ENCODE measurements around the gene SPINT3. TPM values are rescaled to one million over a fixed set of nuclear protein-coding genes. Genes with fewer than 3 reads are reported as not detected.

Gene SPINT3
- total RNA-seq, 5 donors from 2014 or later (not counting 1 experiment from before 2014, with no cell fraction given), result not detected

- DNase-seq, result no peak
- no peak within 1 kb of the TSS for H3K27ac ChIP-seq (ENCODE audit: low read length)
- WGBS (ENCODE audit: insufficient coverage), result 75% methylated on average over 3 of the region's 6 CpGs
- CTCF ChIA-PET, result no interaction called here
- Mint-ChIP-seq H3K27ac (no peak within 1 kb of the TSS), H3K27me3 (peaks cover 29 to 41% of the 10 kb centered on the region in 2 donors), H3K4me1 (no peaks in the 10 kb centered on the region), H3K9me3 (peaks cover 0 to 5% (median 0%) of the 10 kb centered on the region in 3 donors), H3K4me3 (no peak within 1 kb of the TSS), H3K36me3 (no peaks in the 10 kb centered on the region)
- no peak within 1 kb of the TSS for H3K4me3 ChIP-seq (ENCODE audit: control insufficient read depth in 1 of 2, extremely low read depth in 1 of 2, low read length in 1 of 2)
- POLR2A ChIA-PET, result no interaction called here
- no peaks in the 10 kb centered on the region for H3K9me3 ChIP-seq
- no peaks in the 10 kb centered on the region for H3K4me1 ChIP-seq (ENCODE audit: control insufficient read depth in 1 of 2, extremely low read depth in 1 of 2, insufficient read depth in 2 of 2, low read length in 2 of 2)
- ATAC-seq (replicated peaks in 1 of 4), result no peak
- peaks cover 0 to 2% of the 10 kb centered on the region in 2 experiments for H3K27me3 ChIP-seq (replicated peaks in 1 of 2; ENCODE audit: control insufficient read depth in 2 of 2, extremely low read depth in 1 of 2, insufficient read depth in 2 of 2, low read length in 1 of 2)
- no peaks in the 10 kb centered on the region for H3K36me3 ChIP-seq (ENCODE audit: control insufficient read depth in 2 of 2, extremely low read depth in 1 of 2, insufficient read depth in 1 of 2, low read length in 1 of 2)
Observed at GRCh38 chr20:45547206-45547770, 31.9 kb upstream of the SPINT3 start, which contains the start of gene EPPIN. EPPIN (minus strand) TSS chr20:45547401; CDS start chr20:45547357, 44 bp downstream.

GRCh38 chr20:45545754-45546453, 30.5 kb upstream of the SPINT3 start:
- DNase-seq (peak in 1 of 35 experiments; percentile 8), ATAC-seq (replicated peaks in 1 of 4) (no peak)
- H3K9me3 ChIP-seq, result no peaks in the 10 kb centered on the region
- H3K27ac ChIP-seq (ENCODE audit: low read length), result no peak overlapping the region
- Mint-ChIP-seq H3K9me3 (peaks cover 0 to 5% (median 0%) of the 10 kb centered on the region in 3 donors), H3K36me3 (no peaks in the 10 kb centered on the region), H3K4me1 (no peaks in the 10 kb centered on the region), H3K4me3 (no peak overlapping the region), H3K27ac (no peak overlapping the region), H3K27me3 (peaks cover 34 to 50% of the 10 kb centered on the region in 2 donors)
- CTCF ChIA-PET, result no interaction called here
- H3K36me3 ChIP-seq (ENCODE audit: control insufficient read depth in 2 of 2, extremely low read depth in 1 of 2, insufficient read depth in 1 of 2, low read length in 1 of 2), result no peaks in the 10 kb centered on the region
- 8% methylated on average over 2 of the region's 5 CpGs for WGBS (ENCODE audit: insufficient coverage)
- no peaks in the 10 kb centered on the region for H3K4me1 ChIP-seq (ENCODE audit: control insufficient read depth in 1 of 2, extremely low read depth in 1 of 2, insufficient read depth in 2 of 2, low read length in 2 of 2)
- POLR2A ChIA-PET, result no interaction called here
- no peaks in the 10 kb centered on the region for H3K27me3 ChIP-seq (replicated peaks in 1 of 2; ENCODE audit: control insufficient read depth in 2 of 2, extremely low read depth in 1 of 2, insufficient read depth in 2 of 2, low read length in 1 of 2)
- no peak overlapping the region for H3K4me3 ChIP-seq (ENCODE audit: control insufficient read depth in 1 of 2, extremely low read depth in 1 of 2, low read length in 1 of 2)

GRCh38 chr20:45545351-45545750, 29.9 kb upstream of the SPINT3 start:
- ATAC-seq (replicated peaks in 1 of 4), result no peak
- H3K9me3 ChIP-seq, result no peaks in the 10 kb centered on the region
- H3K4me3 ChIP-seq (ENCODE audit: control insufficient read depth in 1 of 2, extremely low read depth in 1 of 2, low read length in 1 of 2), result no peak overlapping the region
- CTCF ChIA-PET, result no interaction called here
- POLR2A ChIA-PET, result no interaction called here
- WGBS (ENCODE audit: insufficient coverage), result 80% methylated on average over 1 of the region's 3 CpGs
- Mint-ChIP-seq H3K4me1 (no peaks in the 10 kb centered on the region), H3K4me3 (no peak overlapping the region), H3K9me3 (peaks cover 0 to 3% (median 0%) of the 10 kb centered on the region in 3 donors), H3K27ac (no peak overlapping the region), H3K27me3 (peaks cover 39 to 54% of the 10 kb centered on the region in 2 donors), H3K36me3 (no peaks in the 10 kb centered on the region)
- H3K27me3 ChIP-seq (replicated peaks in 1 of 2; ENCODE audit: control insufficient read depth in 2 of 2, extremely low read depth in 1 of 2, insufficient read depth in 2 of 2, low read length in 1 of 2), result no peaks in the 10 kb centered on the region
- no peaks in the 10 kb centered on the region for H3K4me1 ChIP-seq (ENCODE audit: control insufficient read depth in 1 of 2, extremely low read depth in 1 of 2, insufficient read depth in 2 of 2, low read length in 2 of 2)
- no peak overlapping the region for H3K27ac ChIP-seq (ENCODE audit: low read length)
- no peak for DNase-seq
- H3K36me3 ChIP-seq (ENCODE audit: control insufficient read depth in 2 of 2, extremely low read depth in 1 of 2, insufficient read depth in 1 of 2, low read length in 1 of 2), result no peaks in the 10 kb centered on the region

GRCh38 chr20:45539382-45539781, 24.0 kb upstream of the SPINT3 start, which contains the start of gene WFDC6:
WFDC6 (minus strand) TSS chr20:45539482; CDS start chr20:45539407, 75 bp downstream.
- Histone ChIP-seq H3K4me1 (ENCODE audit: control insufficient read depth in 1 of 2, extremely low read depth in 1 of 2, insufficient read depth in 2 of 2, low read length in 2 of 2) (no peaks in the 10 kb centered on the region), H3K9me3 (no peaks in the 10 kb centered on the region), H3K36me3 (ENCODE audit: control insufficient read depth in 2 of 2, extremely low read depth in 1 of 2, insufficient read depth in 1 of 2, low read length in 1 of 2) (no peaks in the 10 kb centered on the region), H3K27ac (ENCODE audit: low read length) (no peak within 1 kb of the TSS), H3K27me3 (replicated peaks in 1 of 2; ENCODE audit: control insufficient read depth in 2 of 2, extremely low read depth in 1 of 2, insufficient read depth in 2 of 2, low read length in 1 of 2) (peaks cover 0 to 16% of the 10 kb centered on the region in 2 experiments), H3K4me3 (ENCODE audit: control insufficient read depth in 1 of 2, extremely low read depth in 1 of 2, low read length in 1 of 2) (no peak within 1 kb of the TSS)
- H3K9me3 Mint-ChIP-seq, result no peaks in the 10 kb centered on the region
- POLR2A ChIA-PET, result no interaction called here
- ATAC-seq (replicated peaks in 1 of 4) (no peak), DNase-seq (no peak)
- no peak within 1 kb of the TSS for H3K4me3 Mint-ChIP-seq
- peak within 1 kb of the TSS in 1 of 2 donors; percentile 23 for H3K27ac Mint-ChIP-seq
- H3K27me3 Mint-ChIP-seq, result peaks cover 46 to 49% of the 10 kb centered on the region in 2 donors
- no peaks in the 10 kb centered on the region for H3K4me1 Mint-ChIP-seq
- WGBS (ENCODE audit: insufficient coverage), result 85% methylated on average over 2 of the region's 2 CpGs
- CTCF ChIA-PET, result no interaction called here
- no peaks in the 10 kb centered on the region for H3K36me3 Mint-ChIP-seq

GRCh38 chr20:45538209-45538799, 22.9 kb upstream of the SPINT3 start:
- peaks cover 0 to 16% of the 10 kb centered on the region in 2 experiments for H3K27me3 ChIP-seq (replicated peaks in 1 of 2; ENCODE audit: control insufficient read depth in 2 of 2, extremely low read depth in 1 of 2, insufficient read depth in 2 of 2, low read length in 1 of 2)
- H3K27ac Mint-ChIP-seq, result no peak overlapping the region
- ATAC-seq (replicated peaks in 1 of 4), result no peak
- no peak overlapping the region for H3K27ac ChIP-seq (ENCODE audit: low read length)
- no peak for DNase-seq
- no peak overlapping the region for H3K4me3 Mint-ChIP-seq
- ChIA-PET POLR2A (no interaction called here), CTCF (no interaction called here)
- H3K9me3 Mint-ChIP-seq, result no peaks in the 10 kb centered on the region
- H3K36me3 Mint-ChIP-seq, result no peaks in the 10 kb centered on the region
- H3K36me3 ChIP-seq (ENCODE audit: control insufficient read depth in 2 of 2, extremely low read depth in 1 of 2, insufficient read depth in 1 of 2, low read length in 1 of 2), result no peaks in the 10 kb centered on the region
- no peak overlapping the region for H3K4me3 ChIP-seq (ENCODE audit: control insufficient read depth in 1 of 2, extremely low read depth in 1 of 2, low read length in 1 of 2)
- H3K27me3 Mint-ChIP-seq, result peaks cover 40 to 42% of the 10 kb centered on the region in 2 donors
- H3K4me1 Mint-ChIP-seq, result no peaks in the 10 kb centered on the region
- 70% methylated on average over 5 of the region's 7 CpGs for WGBS (ENCODE audit: insufficient coverage)
- no peaks in the 10 kb centered on the region for H3K9me3 ChIP-seq
- H3K4me1 ChIP-seq (ENCODE audit: control insufficient read depth in 1 of 2, extremely low read depth in 1 of 2, insufficient read depth in 2 of 2, low read length in 2 of 2), result no peaks in the 10 kb centered on the region

- Histone ChIP-seq H3K4me1 (ENCODE audit: control insufficient read depth in 1 of 2, extremely low read depth in 1 of 2, insufficient read depth in 2 of 2, low read length in 2 of 2) (no peaks in the 10 kb centered on the region), H3K9me3 (no peaks in the 10 kb centered on the region), H3K27me3 (replicated peaks in 1 of 2; ENCODE audit: control insufficient read depth in 2 of 2, extremely low read depth in 1 of 2, insufficient read depth in 2 of 2, low read length in 1 of 2) (peaks cover 2 to 10% of the 10 kb centered on the region in 2 experiments), H3K27ac (ENCODE audit: low read length) (no peak overlapping the region), H3K4me3 (ENCODE audit: control insufficient read depth in 1 of 2, extremely low read depth in 1 of 2, low read length in 1 of 2) (no peak overlapping the region), H3K36me3 (ENCODE audit: control insufficient read depth in 2 of 2, extremely low read depth in 1 of 2, insufficient read depth in 1 of 2, low read length in 1 of 2) (no peaks in the 10 kb centered on the region)
- ChIA-PET POLR2A (interaction anchor here in 1 of 2 donors (0.6 kb wide), 1 partner anchor 44 kb away, joined by 7 read pairs; no protein-coding TSS in a partner anchor), CTCF (no interaction called here)
- WGBS (ENCODE audit: insufficient coverage), result no CpG with 5 or more reads among the region's 4 CpGs
- Mint-ChIP-seq H3K4me1 (no peaks in the 10 kb centered on the region), H3K4me3 (no peak overlapping the region), H3K9me3 (no peaks in the 10 kb centered on the region), H3K27me3 (peaks cover 36 to 40% of the 10 kb centered on the region in 2 donors), H3K36me3 (no peaks in the 10 kb centered on the region), H3K27ac (no peak overlapping the region)
- ATAC-seq (replicated peaks in 1 of 4) (no peak), DNase-seq (no peak)
Observed at GRCh38 chr20:45527294-45527693, 11.9 kb upstream of the SPINT3 start.

Data from T-cell (primary cell).